Measurements from ENCODE around the gene KCNMA1.

GRCh38 chr10:77038407-77038806 is 599.2 kb downstream of the KCNMA1 start:
- TF ChIP-seq POLR2AphosphoS5 (IDR thresholded peaks at IDR 0.05) (no peak), CTCF (IDR thresholded peaks at IDR 0.05) (no peak), POLR2A (IDR thresholded peaks at IDR 0.05) (no peak), EP300 (IDR thresholded peaks at IDR 0.05) (no peak)
